CD4-positive, CD25-positive, alpha-beta regulatory T cell (primary cell): ENCODE results near the gene EFCAB12. TPM values are rescaled to one million over a fixed set of nuclear protein-coding genes. Genes with fewer than 3 reads are reported as not detected.

Experiments
- ATAC-seq, 2 donors: fragments of 150-1000 bp; cut with Tn5 transposase; one replicate each; pipeline ENCODE4 v1.10.0; 2021; ENCODE audit warnings: low read depth in 2 of 2, moderate number of reproducible peaks in 2 of 2, moderate library complexity in 1 of 2
- DNase-seq, 3 donors: peaks; one replicate each; pipeline versions ENCODE4 v3.0.0 to v3.0.0-alpha.2; 2012 to 2022; ENCODE audit warnings: mixed read lengths in 1 of 3
- H3K27ac ChIP-seq: one replicate; pipeline ENCODE4 v1.7.0; 2013; ENCODE audit warnings: mild to moderate bottlenecking, low read length; ENCODE audit not compliant: insufficient read depth, poor library complexity, severe bottlenecking
- H3K27me3 ChIP-seq: one replicate; pipeline ENCODE4 v1.7.0; 2013; ENCODE audit warnings: low read length; ENCODE audit not compliant: control insufficient read depth, insufficient read depth
- H3K36me3 ChIP-seq: one replicate; pipeline ENCODE4 v1.7.0; 2013; ENCODE audit warnings: mild to moderate bottlenecking, low read length, moderate library complexity; ENCODE audit not compliant: control insufficient read depth, insufficient read depth
- H3K4me1 ChIP-seq: 2 replicates; pipeline ENCODE4 v1.7.0; 2013; ENCODE audit warnings: mild to moderate bottlenecking, low read length; ENCODE audit not compliant: insufficient read depth, control insufficient read depth, poor library complexity, severe bottlenecking
- H3K4me3 ChIP-seq: one replicate; pipeline ENCODE4 v1.7.0; 2013; ENCODE audit warnings: low read depth, mild to moderate bottlenecking, low read length, moderate library complexity
- H3K9me3 ChIP-seq, 2 experiments: 1 replicate in 1 of 2; 2 replicates in 1 of 2; pipeline ENCODE4 v1.7.0; 2013; ENCODE audit warnings: low read length in 2 of 2, mild to moderate bottlenecking in 1 of 2, moderate library complexity in 1 of 2; ENCODE audit not compliant: control insufficient read depth in 2 of 2
- H3K27ac Mint-ChIP-seq, 3 donors: one replicate each; pipeline ENCODE4 v1.8.0; 2020 to 2022; ENCODE audit warnings: mild to moderate bottlenecking in 3 of 3, mixed read lengths in 3 of 3, moderate library complexity in 2 of 3
- H3K27me3 Mint-ChIP-seq: one replicate; pipeline ENCODE4 v1.8.0; 2022; ENCODE audit warnings: mild to moderate bottlenecking, mixed read lengths
- H3K36me3 Mint-ChIP-seq: one replicate; pipeline ENCODE4 v1.8.0; 2020; ENCODE audit warnings: mixed read lengths
- H3K4me1 Mint-ChIP-seq, 4 donors: one replicate each; pipeline ENCODE4 v1.8.0; 2020 to 2022; ENCODE audit warnings: mixed read lengths in 4 of 4, mild to moderate bottlenecking in 1 of 4
- H3K4me3 Mint-ChIP-seq, 4 donors: one replicate each; pipeline ENCODE4 v1.8.0; 2020 to 2022; ENCODE audit warnings: mild to moderate bottlenecking in 4 of 4, mixed read lengths in 4 of 4, moderate library complexity in 3 of 4
- H3K9me3 Mint-ChIP-seq, 7 donors: one replicate each; pipeline ENCODE4 v1.8.0; 2020 to 2022; ENCODE audit warnings: mixed read lengths in 7 of 7, mild to moderate bottlenecking in 3 of 7, moderate library complexity in 2 of 7
- polyA plus RNA-seq, 4 donors: library from polyadenylated mRNA; unstranded; fragments of 300-500 nt; fragmentation: Illumina TruSeq; gene quantifications; one replicate each; pipeline ENCODE4 v1.2.3, GENCODE V29; 2021
- total RNA-seq: library from RNA; stranded (reverse); gene quantifications from one replicate; pipeline ENCODE4 v1.2.3, GENCODE V29; 2022

Gene EFCAB12
- total and polyA plus RNA-seq, 5 donors from 2014 or later: 0.05 to 2.2 (median 0.09) TPM; not detected in 1

DNA sequence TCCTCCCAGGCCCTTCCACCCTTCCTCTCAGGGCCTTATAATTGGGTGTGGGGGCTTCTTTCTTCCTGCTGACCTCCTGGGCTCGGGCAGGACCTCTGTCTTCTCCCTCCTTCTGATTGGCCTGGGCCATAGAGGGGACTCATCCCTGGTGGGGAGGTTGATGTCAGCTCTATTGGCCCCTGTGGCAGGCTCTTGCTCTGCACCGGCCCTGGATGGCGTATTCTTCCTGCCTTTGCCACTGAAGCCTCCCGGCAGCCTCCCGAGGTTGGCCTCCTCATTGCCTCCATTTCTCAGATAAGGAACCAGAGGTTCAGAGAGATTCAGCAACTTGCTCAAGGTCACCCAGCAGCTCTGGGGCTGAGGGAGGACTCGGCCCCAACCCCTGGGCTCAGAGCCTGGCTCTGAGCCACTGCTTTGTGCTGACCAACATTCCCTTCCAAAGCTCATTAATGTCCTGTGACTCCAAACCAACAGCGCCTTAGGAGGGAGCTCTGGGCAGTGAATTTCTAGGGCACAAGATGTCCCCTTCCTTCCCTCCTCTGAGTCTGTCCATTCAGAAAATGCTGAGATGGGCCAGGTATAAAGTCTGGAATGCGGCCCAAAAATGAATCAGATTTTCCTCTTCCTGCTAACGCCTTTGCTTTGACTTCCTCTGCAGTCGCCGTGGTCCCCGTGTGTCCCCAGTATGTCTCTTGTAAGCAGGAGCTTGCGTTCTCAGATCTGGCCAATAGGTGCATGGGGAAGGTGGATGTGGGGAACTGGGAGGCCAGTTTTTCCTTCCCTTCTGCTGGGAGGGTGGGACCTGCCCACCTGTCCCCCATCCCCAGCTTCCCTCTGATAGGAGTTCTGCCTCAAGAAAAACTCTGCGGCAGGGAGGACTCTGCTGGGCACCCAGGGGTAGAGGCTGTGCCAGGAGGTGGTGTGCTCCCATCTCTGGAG lies 75.5 kb downstream of the EFCAB12 start:
- no peak overlapping the region for H3K27ac Mint-ChIP-seq
- DNase-seq: no peak
- H3K9me3 ChIP-seq: no peaks in the 10 kb centered on the region

DNA sequence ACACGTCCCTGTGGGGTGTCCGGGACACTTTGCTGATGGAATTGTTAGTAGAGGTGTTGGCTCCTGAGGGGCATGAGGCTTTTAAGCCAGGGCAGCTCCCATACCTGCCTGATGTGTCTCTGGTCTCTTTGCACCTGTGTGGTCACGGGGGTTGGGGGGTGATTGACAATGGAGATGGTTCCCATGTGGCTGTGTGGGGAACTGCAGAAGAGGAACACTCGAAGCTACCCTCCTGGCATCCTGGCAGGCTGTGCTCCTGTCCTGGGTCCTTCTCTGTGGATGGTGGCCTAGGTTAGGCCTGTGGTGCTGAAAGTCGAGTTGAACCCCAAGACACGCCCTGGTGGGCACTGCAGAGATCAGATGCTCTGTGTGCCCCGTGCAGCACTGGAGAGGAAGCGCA lies 76.4 kb downstream of the EFCAB12 start:
- Mint-ChIP-seq H3K4me1 (peaks cover 0 to 1% (median 0%) of the 10 kb centered on the region in 4 donors), H3K4me3 (no peak overlapping the region)
- peak in 1 of 2 donors; percentile 40 for ATAC-seq

More for the DNA sequence above, 75.5 kb downstream of the EFCAB12 start:
- Mint-ChIP-seq H3K4me3 (no peak overlapping the region), H3K9me3 (peaks cover 0 to 3% (median 0%) of the 10 kb centered on the region in 7 donors), H3K36me3 (no peaks in the 10 kb centered on the region), H3K4me1 (no peaks in the 10 kb centered on the region), H3K27me3 (peaks cover 10% of the 10 kb centered on the region)
- Histone ChIP-seq H3K4me3 (no peak overlapping the region), H3K27me3 (no peaks in the 10 kb centered on the region), H3K4me1 (no peaks in the 10 kb centered on the region), H3K27ac (no peak overlapping the region), H3K36me3 (no peaks in the 10 kb centered on the region)
- no peak for ATAC-seq

More for the DNA sequence above, 76.4 kb downstream of the EFCAB12 start:
- Histone ChIP-seq H3K9me3 (no peaks in the 10 kb centered on the region), H3K4me1 (no peaks in the 10 kb centered on the region), H3K36me3 (no peaks in the 10 kb centered on the region), H3K27me3 (no peaks in the 10 kb centered on the region), H3K27ac (no peak overlapping the region), H3K4me3 (no peak overlapping the region)
- Mint-ChIP-seq H3K27me3 (peaks cover 14% of the 10 kb centered on the region), H3K9me3 (peaks cover 0 to 3% (median 0%) of the 10 kb centered on the region in 7 donors), H3K27ac (no peak overlapping the region), H3K36me3 (no peaks in the 10 kb centered on the region)
- DNase-seq: no peak

Other genes starting within 250 kb of the EFCAB12 start
- gene CNBP, start 244.7 kb downstream of the EFCAB12 start, total RNA-seq: 278 TPM
- gene CNBP, start 244.7 kb downstream of the EFCAB12 start, polyA plus RNA-seq: 1,000 to 10,000 TPM; 1,048 to 1,097 (median 1,094) TPM
- 90.4 TPM for gene COPG1, start 179.0 kb downstream of the EFCAB12 start, total RNA-seq
- 100 to 1,000 TPM in 1 of 4 donors, 10 to 100 TPM in 3; 67.7 to 105 (median 85.0) TPM for gene COPG1, start 179.0 kb downstream of the EFCAB12 start, polyA plus RNA-seq
- gene HMCES, start 149.8 kb downstream of the EFCAB12 start, total RNA-seq: 64.1 TPM
- gene HMCES, start 149.8 kb downstream of the EFCAB12 start, polyA plus RNA-seq: 100 to 1,000 TPM in 2 of 4 donors, 10 to 100 TPM in 2; 90.9 to 115 (median 100) TPM
- 44.6 TPM for gene MBD4, start 11.3 kb upstream of the EFCAB12 start, total RNA-seq
- gene MBD4, start 11.3 kb upstream of the EFCAB12 start, polyA plus RNA-seq: 10 to 100 TPM; 37.0 to 46.7 (median 42.3) TPM
- gene IFT122, start 11.6 kb upstream of the EFCAB12 start, total RNA-seq: 19.3 TPM
- gene IFT122, start 11.6 kb upstream of the EFCAB12 start, polyA plus RNA-seq: 1 to 10 TPM; 2.5 to 5.3 (median 3.8) TPM
- gene RHO, start 100.0 kb upstream of the EFCAB12 start, total RNA-seq: not detected
- not detected for gene RHO, start 100.0 kb upstream of the EFCAB12 start, polyA plus RNA-seq
- gene H1-8, start 114.5 kb upstream of the EFCAB12 start, total RNA-seq: not detected
- not detected for gene H1-8, start 114.5 kb upstream of the EFCAB12 start, polyA plus RNA-seq
- gene PLXND1, start 178.0 kb upstream of the EFCAB12 start, total RNA-seq: 11.3 TPM
- under 1 TPM in 3 of 4 donors, not detected in 1; 0.48 to 0.88 (median 0.79) TPM for gene PLXND1, start 178.0 kb upstream of the EFCAB12 start, polyA plus RNA-seq